B cell (primary cell): Measurements from ENCODE around the gene SLIT3. TPM values are rescaled to one million over a fixed set of nuclear protein-coding genes. Genes with fewer than 3 reads are reported as not detected.

Experiments
- ATAC-seq: fragments of 200-7000 bp; cut with Tn5 transposase; one replicate; pipeline ENCODE4 v1.10.0; 2021; ENCODE audit warnings: low read depth, mild to moderate bottlenecking, moderate number of reproducible peaks, moderate library complexity
- CTCF ChIA-PET: fragments of 350-600 bp; sonication (Branson Sonifier 250); formaldehyde crosslinking; loops from one replicate; lab custom pipeline; 2021; ENCODE audit warnings: antibody characterized with exemption, inconsistent platforms; lab: Charles Lee
- POLR2A ChIA-PET: fragments of 350-600 bp; sonication (Branson Sonifier 250); formaldehyde crosslinking; loops from one replicate; lab custom pipeline; 2021; ENCODE audit warnings: antibody characterized with exemption; lab: Charles Lee
- DNase-seq: peaks from one replicate; pipeline ENCODE4 v3.0.0; 2013
- H2AFZ ChIP-seq: 2 replicates; pipeline ENCODE4 v1.6.1; 2012; ENCODE audit warnings: mild to moderate bottlenecking, low read depth, low read length; ENCODE audit not compliant: insufficient read depth, poor library complexity, severe bottlenecking
- H3K27ac ChIP-seq, 2 donors: 1 replicate in 1 of 2; 2 replicates in 1 of 2; pipeline ENCODE4 v1.5.1; 2012 to 2013; ENCODE audit warnings: low read length in 2 of 2, mild to moderate bottlenecking in 2 of 2, moderate library complexity in 1 of 2
- H3K27me3 ChIP-seq, 4 experiments: fragments of 200-600 bp in 1 of 4; sonication (generic) in 1 of 4; replicated peaks in 1 of 4; 1 replicate in 2 of 4; 2 replicates in 2 of 4; pipeline versions ENCODE4 v1.6.1 to v1.7.0; 2013 to 2016; ENCODE audit warnings: low read length in 3 of 4, mild to moderate bottlenecking in 2 of 4, mixed read lengths in 1 of 4, moderate library complexity in 1 of 4; ENCODE audit not compliant: insufficient read depth in 4 of 4, control insufficient read depth in 3 of 4; ENCODE audit errors: control extremely low read depth in 1 of 4
- H3K36me3 ChIP-seq, 2 experiments: replicated peaks in 1 of 2; 1 replicate in 1 of 2; 2 replicates in 1 of 2; pipeline versions ENCODE4 v1.6.1 to v1.7.1; 2013; ENCODE audit warnings: low read length in 1 of 2; ENCODE audit not compliant: insufficient read depth in 2 of 2, control insufficient read depth in 1 of 2; ENCODE audit errors: control extremely low read depth in 1 of 2, extremely low read depth in 1 of 2
- H3K4me1 ChIP-seq, 2 donors: fragments of 200-600 bp in 1 of 2; sonication (generic) in 1 of 2; 1 replicate in 1 of 2; 2 replicates in 1 of 2; pipeline versions ENCODE4 v1.5.1 to v1.6.1; 2013 to 2017; ENCODE audit warnings: low read length in 2 of 2; ENCODE audit not compliant: control insufficient read depth in 2 of 2, insufficient read depth in 2 of 2
- H3K4me2 ChIP-seq: replicated peaks from 2 replicates; pipeline ENCODE3; 2012; ENCODE audit warnings: mild to moderate bottlenecking, low read depth, low read length; ENCODE audit not compliant: poor library complexity, severe bottlenecking
- H3K4me3 ChIP-seq, 5 experiments: fragments of 200-600 bp in 1 of 5; sonication (generic) in 1 of 5; 1 replicate in 3 of 5; 2 replicates in 2 of 5; pipeline versions ENCODE4 v1.5.1 to v1.7.0; 2011 to 2016; ENCODE audit warnings: low read length in 4 of 5, mild to moderate bottlenecking in 4 of 5, low read depth in 2 of 5, control low read depth in 1 of 5, moderate library complexity in 1 of 5; ENCODE audit not compliant: insufficient read depth in 1 of 5; ENCODE audit errors: control extremely low read depth in 1 of 5, extremely low read depth in 1 of 5
- H3K79me2 ChIP-seq: fragments of 200-600 bp; sonication (generic); one replicate; pipeline ENCODE4 v1.6.0; 2016; ENCODE audit warnings: low read length; ENCODE audit not compliant: control insufficient read depth, insufficient read depth
- H3K9ac ChIP-seq: fragments of 200-600 bp; sonication (generic); 2 replicates; pipeline ENCODE4 v1.6.1; 2017; ENCODE audit warnings: mild to moderate bottlenecking, low read length, moderate library complexity
- H3K9me3 ChIP-seq, 3 donors: one replicate each; pipeline versions ENCODE4 v1.6.1 to v1.7.1; 2013; ENCODE audit warnings: low read length in 2 of 3; ENCODE audit not compliant: control insufficient read depth in 2 of 3, insufficient read depth in 1 of 3; ENCODE audit errors: control extremely low read depth in 1 of 3
- H4K20me1 ChIP-seq: 2 replicates; pipeline ENCODE4 v1.6.0; 2012; ENCODE audit warnings: mild to moderate bottlenecking, low read length; ENCODE audit not compliant: insufficient read depth, control insufficient read depth, poor library complexity, severe bottlenecking
- H3K27ac Mint-ChIP-seq: one replicate; pipeline ENCODE4 v1.8.0; 2021; ENCODE audit warnings: mixed read lengths
- H3K27me3 Mint-ChIP-seq: one replicate; pipeline ENCODE4 v1.8.0; 2021; ENCODE audit warnings: mixed read lengths
- H3K4me1 Mint-ChIP-seq: one replicate; pipeline ENCODE4 v1.8.0; 2021; ENCODE audit warnings: mixed read lengths
- H3K4me3 Mint-ChIP-seq: one replicate; pipeline ENCODE4 v1.8.0; 2021; ENCODE audit warnings: mixed read lengths
- H3K9me3 Mint-ChIP-seq: one replicate; pipeline ENCODE4 v1.8.0; 2022; ENCODE audit warnings: mixed read lengths; ENCODE audit not compliant: insufficient read depth
- CTCF ChIP-seq: fragments of 200-600 bp; IDR thresholded peaks from one replicate; pipeline ENCODE4 v1.8.0; 2022; ENCODE audit warnings: antibody characterized with exemption, mild to moderate bottlenecking
- EZH2 ChIP-seq: IDR thresholded peaks from 2 replicates; pipeline ENCODE4 v1.6.1; 2012; ENCODE audit warnings: borderline replicate concordance, low read depth, mild to moderate bottlenecking, moderate library complexity, low read length; ENCODE audit not compliant: insufficient read depth, poor library complexity, severe bottlenecking
- WGBS: methylation state at CpG from one replicate; pipeline ENCODE4 v1.1.5; 2013; ENCODE audit warnings: missing lambda C conversion rate; ENCODE audit not compliant: insufficient coverage; 5-methylcytosine and 5-hydroxymethylcytosine counted together
- intact Hi-C: fragments of 100-400 bp; cut with micrococcal nuclease; formaldehyde crosslinking; loops from one replicate; pipeline ENCODE4 v1.10.0; 2022
- polyA plus RNA-seq: library from polyadenylated mRNA; depleted of rRNA; stranded (reverse); fragments of >200 nt; gene quantifications from 2 replicates; pipeline ENCODE4 v1.2.3, GENCODE V29; 2012
- total RNA-seq, 2 donors: library from RNA; stranded (reverse); fragments of 120-200 nt in 1 of 2; gene quantifications; 1 replicate in 1 of 2; 2 replicates in 1 of 2; pipeline versions ENCODE4 v1.2.3 to v1.2.4, GENCODE V29; 2013 to 2022

Gene SLIT3
- total and polyA plus RNA-seq, 2 donors (not counting 1 experiment from before 2014, with no cell fraction given): not detected

- CTCF ChIA-PET: no interaction called here
- TF ChIP-seq EZH2 (no peak), CTCF (no peak)
- WGBS: 85% methylated on average over 9 of the region's 9 CpGs
- intact Hi-C loops: no loop called here
- Mint-ChIP-seq H3K27ac (no peak overlapping the region), H3K4me1 (no peaks in the 10 kb centered on the region), H3K27me3 (no peaks in the 10 kb centered on the region), H3K4me3 (no peak overlapping the region), H3K9me3 (no peaks in the 10 kb centered on the region)
- no peaks in the 10 kb centered on the region for H3K4me1 ChIP-seq
- H4K20me1 ChIP-seq: no peaks in the 10 kb centered on the region
- H3K4me3 ChIP-seq: no peak overlapping the region
- ATAC-seq (no peak), DNase-seq (no peak)
- H2AFZ ChIP-seq: no peak overlapping the region
- no peaks in the 10 kb centered on the region for H3K79me2 ChIP-seq
- H3K27me3 ChIP-seq: no peaks in the 10 kb centered on the region
- H3K4me2 ChIP-seq: no peak overlapping the region
- no peak overlapping the region for H3K27ac ChIP-seq
- POLR2A ChIA-PET: no interaction called here
- H3K9ac ChIP-seq: no peak overlapping the region
- H3K9me3 ChIP-seq: peaks cover 0 to 13% (median 0%) of the 10 kb centered on the region in 3 donors
- no peaks in the 10 kb centered on the region for H3K36me3 ChIP-seq
Observed at GRCh38 chr5:169091396-169091980, 209.5 kb downstream of the SLIT3 start.

GRCh38 chr5:169089343-169089742, 211.6 kb downstream of the SLIT3 start:
- TF ChIP-seq CTCF: no peak
- no peak for TF ChIP-seq EZH2
- Histone ChIP-seq H3K27me3 (no peaks in the 10 kb centered on the region), H3K4me1 (no peaks in the 10 kb centered on the region), H3K9me3 (peaks cover 0 to 11% (median 0%) of the 10 kb centered on the region in 3 donors), H3K79me2 (no peaks in the 10 kb centered on the region), H3K27ac (no peak overlapping the region), H3K9ac (no peak overlapping the region), H3K4me2 (no peak overlapping the region), H3K4me3 (no peak overlapping the region), H2AFZ (no peak overlapping the region), H3K36me3 (no peaks in the 10 kb centered on the region), H4K20me1 (no peaks in the 10 kb centered on the region)
- intact Hi-C loops: no loop called here
- Mint-ChIP-seq H3K4me1 (no peaks in the 10 kb centered on the region), H3K9me3 (no peaks in the 10 kb centered on the region), H3K27me3 (peaks cover 3% of the 10 kb centered on the region), H3K4me3 (no peak overlapping the region), H3K27ac (no peak overlapping the region)
- DNase-seq (no peak), ATAC-seq (no peak)
- CTCF ChIA-PET: no interaction called here
- POLR2A ChIA-PET: no interaction called here
- WGBS: 86% methylated on average over 3 of the region's 3 CpGs
